ENCODE data around the gene OR2T1.

The OR2T1 gene, protein sequence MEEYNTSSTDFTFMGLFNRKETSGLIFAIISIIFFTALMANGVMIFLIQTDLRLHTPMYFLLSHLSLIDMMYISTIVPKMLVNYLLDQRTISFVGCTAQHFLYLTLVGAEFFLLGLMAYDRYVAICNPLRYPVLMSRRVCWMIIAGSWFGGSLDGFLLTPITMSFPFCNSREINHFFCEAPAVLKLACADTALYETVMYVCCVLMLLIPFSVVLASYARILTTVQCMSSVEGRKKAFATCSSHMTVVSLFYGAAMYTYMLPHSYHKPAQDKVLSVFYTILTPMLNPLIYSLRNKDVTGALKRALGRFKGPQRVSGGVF

GRCh38 chr1:248402748-248403147, at the start of gene OR2T1:
OR2T1 (plus strand) TSS chr1:248403048; CDS start chr1:248406148, 3,100 bp downstream.
- no peak for DNase-seq
- Histone ChIP-seq H3K27ac (no peak within 1 kb of the TSS), H3K27me3 (replicated peaks) (no peaks in the 10 kb centered on the region), H3K4me3 (ENCODE audit: low read depth, low read length) (no peak within 1 kb of the TSS), H3K36me3 (replicated peaks) (no peaks in the 10 kb centered on the region)
- in situ Hi-C loops (cut with HindIII; ENCODE audit: low pct_ligation_motif_present, low sequenced_read_pairs) = no loop called here
- TF ChIP-seq, protein P1, sequence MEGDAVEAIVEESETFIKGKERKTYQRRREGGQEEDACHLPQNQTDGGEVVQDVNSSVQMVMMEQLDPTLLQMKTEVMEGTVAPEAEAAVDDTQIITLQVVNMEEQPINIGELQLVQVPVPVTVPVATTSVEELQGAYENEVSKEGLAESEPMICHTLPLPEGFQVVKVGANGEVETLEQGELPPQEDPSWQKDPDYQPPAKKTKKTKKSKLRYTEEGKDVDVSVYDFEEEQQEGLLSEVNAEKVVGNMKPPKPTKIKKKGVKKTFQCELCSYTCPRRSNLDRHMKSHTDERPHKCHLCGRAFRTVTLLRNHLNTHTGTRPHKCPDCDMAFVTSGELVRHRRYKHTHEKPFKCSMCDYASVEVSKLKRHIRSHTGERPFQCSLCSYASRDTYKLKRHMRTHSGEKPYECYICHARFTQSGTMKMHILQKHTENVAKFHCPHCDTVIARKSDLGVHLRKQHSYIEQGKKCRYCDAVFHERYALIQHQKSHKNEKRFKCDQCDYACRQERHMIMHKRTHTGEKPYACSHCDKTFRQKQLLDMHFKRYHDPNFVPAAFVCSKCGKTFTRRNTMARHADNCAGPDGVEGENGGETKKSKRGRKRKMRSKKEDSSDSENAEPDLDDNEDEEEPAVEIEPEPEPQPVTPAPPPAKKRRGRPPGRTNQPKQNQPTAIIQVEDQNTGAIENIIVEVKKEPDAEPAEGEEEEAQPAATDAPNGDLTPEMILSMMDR (IDR thresholded peaks at IDR 0.05; ENCODE audit: low read depth, low read length, missing control alignments) = no peak

DNA sequence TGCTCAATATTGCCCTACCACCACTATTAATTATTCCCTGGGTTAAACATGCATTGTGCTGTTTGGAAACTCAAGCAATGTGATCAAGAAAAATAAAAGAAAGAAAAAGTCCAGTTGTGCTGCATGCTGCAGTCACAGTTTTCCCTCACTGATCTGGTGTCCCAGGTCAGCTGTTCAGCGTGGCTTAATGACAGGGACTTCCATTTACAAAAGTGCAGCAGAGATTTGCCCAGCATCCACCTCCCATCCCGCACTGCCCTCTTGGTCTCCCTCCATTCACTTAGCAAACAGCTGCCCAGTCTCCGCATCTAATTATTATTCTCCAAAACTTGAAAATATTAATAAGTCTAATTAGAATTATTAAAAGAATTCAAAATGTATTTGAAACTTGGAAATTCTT, 43.4 kb upstream of the OR2T1 start:
- in situ Hi-C loops (cut with HindIII; ENCODE audit: low pct_ligation_motif_present, low sequenced_read_pairs) = no loop called here
- DNase-seq = no peak
- Histone ChIP-seq H3K27ac (no peak overlapping the region), H3K4me3 (ENCODE audit: low read depth, low read length) (no peak overlapping the region), H3K27me3 (replicated peaks) (no peaks in the 10 kb centered on the region), H3K36me3 (replicated peaks) (no peaks in the 10 kb centered on the region)
- TF ChIP-seq, protein P1 (IDR thresholded peaks at IDR 0.05; ENCODE audit: low read depth, low read length, missing control alignments) = no peak

GRCh38 chr1:248361121-248361715, 41.6 kb upstream of the OR2T1 start, which contains the start of gene OR2T4:
OR2T4 (plus strand) TSS chr1:248361665; CDS start chr1:248361665, 0 bp downstream.
- in situ Hi-C loops (cut with HindIII; ENCODE audit: low pct_ligation_motif_present, low sequenced_read_pairs) = no loop called here
- no peak within 1 kb of the TSS for H3K4me3 ChIP-seq (ENCODE audit: low read depth, low read length)
- TF ChIP-seq, protein P1 (IDR thresholded peaks at IDR 0.05; ENCODE audit: low read depth, low read length, missing control alignments) = no peak

GRCh38 chr1:248366609-248367008, 36.2 kb upstream of the OR2T1 start:
- in situ Hi-C loops (cut with HindIII; ENCODE audit: low pct_ligation_motif_present, low sequenced_read_pairs) = no loop called here
- no peak for DNase-seq
- H3K27ac ChIP-seq = no peak overlapping the region
- no peaks in the 10 kb centered on the region for H3K36me3 ChIP-seq (replicated peaks)
- no peak overlapping the region for H3K4me3 ChIP-seq (ENCODE audit: low read depth, low read length)
- no peaks in the 10 kb centered on the region for H3K27me3 ChIP-seq (replicated peaks)
- TF ChIP-seq, protein P1 (IDR thresholded peaks at IDR 0.05; ENCODE audit: low read depth, low read length, missing control alignments) = no peak

More at GRCh38 chr1:248361121-248361715, 41.6 kb upstream of the OR2T1 start, which contains the start of gene OR2T4:
- H3K36me3 ChIP-seq (replicated peaks) = no peaks in the 10 kb centered on the region
- no peak within 1 kb of the TSS for H3K27ac ChIP-seq
- DNase-seq = no peak
- no peaks in the 10 kb centered on the region for H3K27me3 ChIP-seq (replicated peaks)

DNA sequence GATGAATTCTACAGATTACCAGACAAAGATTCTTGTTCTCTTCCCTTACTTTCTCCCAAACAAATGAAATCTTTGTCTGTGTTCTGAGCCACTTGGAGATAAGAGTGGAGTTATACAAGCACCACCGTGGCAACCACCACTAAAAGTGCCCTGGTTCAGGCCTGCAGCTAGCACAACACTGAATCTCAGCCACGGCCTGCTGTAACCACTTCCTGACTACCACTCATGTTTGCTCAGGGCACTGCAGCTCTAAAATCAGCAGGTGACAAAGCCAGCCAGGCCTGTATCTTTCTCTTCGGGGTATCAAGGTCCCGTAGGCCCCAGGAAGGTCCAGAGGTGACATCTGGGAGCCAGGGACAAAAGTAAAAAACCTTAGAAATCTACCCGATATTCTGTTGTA, 30.5 kb upstream of the OR2T1 start:
- no peaks in the 10 kb centered on the region for H3K27me3 ChIP-seq (replicated peaks)
- in situ Hi-C loops (cut with HindIII; ENCODE audit: low pct_ligation_motif_present, low sequenced_read_pairs) = no loop called here
- no peak for DNase-seq
- H3K27ac ChIP-seq = no peak overlapping the region
- H3K36me3 ChIP-seq (replicated peaks) = no peaks in the 10 kb centered on the region
- H3K4me3 ChIP-seq (ENCODE audit: low read depth, low read length) = no peak overlapping the region
- TF ChIP-seq, protein P1 (IDR thresholded peaks at IDR 0.05; ENCODE audit: low read depth, low read length, missing control alignments) = no peak
